HUES6 (cell line): ENCODE data around the gene REM2.
"Not testable (repeated sequence)": the region's sequence is repeated elsewhere in the genome, so short reads cannot be mapped to it uniquely, and the experiment has no call there.

Experiments
- H3K27ac ChIP-seq: 2 replicates; pipeline ENCODE4 v1.7.0; 2013; ENCODE audit warnings: low read depth, mild to moderate bottlenecking, low read length, inconsistent platforms
- H3K27me3 ChIP-seq: 2 replicates; pipeline ENCODE4 v1.6.1; 2013; ENCODE audit warnings: low read length; ENCODE audit not compliant: control insufficient read depth, insufficient read depth
- H3K36me3 ChIP-seq: 2 replicates; pipeline ENCODE4 v1.6.1; 2013; ENCODE audit warnings: low read length; ENCODE audit not compliant: control insufficient read depth, insufficient read depth
- H3K4me1 ChIP-seq: 2 replicates; pipeline ENCODE4 v1.6.1; 2013; ENCODE audit warnings: low read length; ENCODE audit not compliant: control insufficient read depth, insufficient read depth
- H3K4me3 ChIP-seq: 2 replicates; pipeline ENCODE4 v1.5.1; 2013; ENCODE audit warnings: low read depth, low read length
- H3K9ac ChIP-seq: one replicate; pipeline ENCODE4 v1.6.1; 2013; ENCODE audit warnings: mild to moderate bottlenecking, low read length
- H3K9me3 ChIP-seq: 2 replicates; pipeline ENCODE4 v1.6.1; 2013; ENCODE audit warnings: low read depth, low read length; ENCODE audit not compliant: control insufficient read depth, insufficient read depth

Gene REM2

GRCh38 chr14:22903742-22904087 lies 20.7 kb downstream of the REM2 start:
- H3K9ac ChIP-seq: no peak overlapping the region
- H3K4me1 ChIP-seq: peaks cover 14% of the 10 kb centered on the region
- peaks cover 5% of the 10 kb centered on the region for H3K27me3 ChIP-seq
- no peak overlapping the region for H3K27ac ChIP-seq
- H3K4me3 ChIP-seq: no peak overlapping the region
- H3K36me3 ChIP-seq: peaks cover 70% of the 10 kb centered on the region
- H3K9me3 ChIP-seq: no peaks in the 10 kb centered on the region

- H3K9me3 ChIP-seq: no peaks in the 10 kb centered on the region
- no peak overlapping the region for H3K9ac ChIP-seq
- no peaks in the 10 kb centered on the region for H3K27me3 ChIP-seq
- H3K27ac ChIP-seq: no peak overlapping the region
- H3K4me3 ChIP-seq: no peak overlapping the region
- no peaks in the 10 kb centered on the region for H3K4me1 ChIP-seq
- peaks cover 77% of the 10 kb centered on the region for H3K36me3 ChIP-seq
These were observed 22.6 kb downstream of the REM2 start for GRCh38 chr14:22905627-22906026.

- H3K4me3 ChIP-seq: no peak overlapping the region
- H3K9ac ChIP-seq: no peak overlapping the region
- H3K27me3 ChIP-seq: no peaks in the 10 kb centered on the region
- no peaks in the 10 kb centered on the region for H3K4me1 ChIP-seq
- H3K27ac ChIP-seq: no peak overlapping the region
- H3K9me3 ChIP-seq: no peaks in the 10 kb centered on the region
- peaks cover 77% of the 10 kb centered on the region for H3K36me3 ChIP-seq
These were observed 23.1 kb downstream of the REM2 start for GRCh38 chr14:22906073-22906472.

- no peaks in the 10 kb centered on the region for H3K27me3 ChIP-seq
- H3K4me1 ChIP-seq: no peaks in the 10 kb centered on the region
- no peak overlapping the region for H3K9ac ChIP-seq
- H3K27ac ChIP-seq: no peak overlapping the region
- no peak overlapping the region for H3K4me3 ChIP-seq
- H3K36me3 ChIP-seq: peaks cover 66% of the 10 kb centered on the region
- H3K9me3 ChIP-seq: no peaks in the 10 kb centered on the region
These were observed 24.4 kb downstream of the REM2 start for GRCh38 chr14:22907429-22907828.

GRCh38 chr14:22908601-22909000 lies 25.6 kb downstream of the REM2 start:
- no peak overlapping the region for H3K4me3 ChIP-seq
- H3K9ac ChIP-seq: no peak overlapping the region

GRCh38 chr14:22910916-22911315 lies 27.9 kb downstream of the REM2 start:
- H3K36me3 ChIP-seq: peaks cover 35% of the 10 kb centered on the region
- no peaks in the 10 kb centered on the region for H3K9me3 ChIP-seq
- no peak overlapping the region for H3K9ac ChIP-seq
- no peaks in the 10 kb centered on the region for H3K27me3 ChIP-seq
- H3K27ac ChIP-seq: no peak overlapping the region
- H3K4me3 ChIP-seq: no peak overlapping the region
- no peaks in the 10 kb centered on the region for H3K4me1 ChIP-seq

More at GRCh38 chr14:22908601-22909000, 25.6 kb downstream of the REM2 start:
- H3K36me3 ChIP-seq: peaks cover 58% of the 10 kb centered on the region
- no peaks in the 10 kb centered on the region for H3K27me3 ChIP-seq
- no peaks in the 10 kb centered on the region for H3K4me1 ChIP-seq
- H3K9me3 ChIP-seq: no peaks in the 10 kb centered on the region
- no peak overlapping the region for H3K27ac ChIP-seq

- not testable (repeated sequence) for H3K27ac ChIP-seq, H3K4me1 ChIP-seq, H3K9me3 ChIP-seq, H3K9ac ChIP-seq, H3K27me3 ChIP-seq, H3K4me3 ChIP-seq
- peaks cover 14% of the 10 kb centered on the region for H3K36me3 ChIP-seq
These were observed 31.8 kb downstream of the REM2 start for GRCh38 chr14:22914836-22915235.

- Histone ChIP-seq H3K4me3 (no peak overlapping the region), H3K36me3 (peaks cover 22% of the 10 kb centered on the region), H3K27ac (no peak overlapping the region), H3K9ac (no peak overlapping the region), H3K9me3 (no peaks in the 10 kb centered on the region), H3K27me3 (no peaks in the 10 kb centered on the region), H3K4me1 (peaks cover 6% of the 10 kb centered on the region)
These were observed 33.0 kb downstream of the REM2 start for GRCh38 chr14:22915886-22916521.

- no peaks in the 10 kb centered on the region for H3K27me3 ChIP-seq
- H3K9me3 ChIP-seq: no peaks in the 10 kb centered on the region
- peaks cover 44% of the 10 kb centered on the region for H3K36me3 ChIP-seq
- H3K4me1 ChIP-seq: peaks cover 6% of the 10 kb centered on the region
- peak within 1 kb of the TSS; percentile 87 for H3K4me3 ChIP-seq
- H3K27ac ChIP-seq: peak within 1 kb of the TSS; percentile 95
- peak within 1 kb of the TSS; percentile 88 for H3K9ac ChIP-seq
These were observed 36.0 kb downstream of the REM2 start, which contains the start of gene RBM23 for GRCh38 chr14:22918804-22919600. TSS of gene RBM23 (minus strand) at chr14:22919149.

- H3K36me3 ChIP-seq: peaks cover 50% of the 10 kb centered on the region
- no peaks in the 10 kb centered on the region for H3K9me3 ChIP-seq
- peaks cover 6% of the 10 kb centered on the region for H3K4me1 ChIP-seq
- H3K9ac ChIP-seq: peak overlapping the region; percentile 36
- peak overlapping the region; percentile 6; the same call in 1 of the 2 replicates for H3K27ac ChIP-seq
- H3K27me3 ChIP-seq: no peaks in the 10 kb centered on the region
- H3K4me3 ChIP-seq: peak overlapping the region; percentile 57
These were observed 36.5 kb downstream of the REM2 start for GRCh38 chr14:22919601-22919921.

GRCh38 chr14:22920697-22921096 lies 37.7 kb downstream of the REM2 start:
- peaks cover 59% of the 10 kb centered on the region for H3K36me3 ChIP-seq
- H3K27ac ChIP-seq: no peak overlapping the region
- no peak overlapping the region for H3K9ac ChIP-seq
- peaks cover 6% of the 10 kb centered on the region for H3K4me1 ChIP-seq
- H3K27me3 ChIP-seq: no peaks in the 10 kb centered on the region
- no peak overlapping the region for H3K4me3 ChIP-seq
- H3K9me3 ChIP-seq: no peaks in the 10 kb centered on the region
